NT2/D1 (cell line): ENCODE results near the gene ARID3B.

Source experiments
- SUZ12 ChIP-seq: IDR thresholded peaks from 2 replicates; pipeline ENCODE4 v1.6.1; 2011; ENCODE audit not compliant: insufficient read length, insufficient read depth; ENCODE audit errors: extremely low read depth
- YY1 ChIP-seq: IDR thresholded peaks from 2 replicates; pipeline ENCODE4 v1.6.1; 2011; ENCODE audit not compliant: insufficient read length, insufficient read depth
- ZNF274 ChIP-seq: IDR thresholded peaks from 2 replicates; pipeline ENCODE4 v1.6.1; 2011; ENCODE audit warnings: mild to moderate bottlenecking, low read depth, low read length

GRCh38 chr15:74563442-74563841, 22.4 kb downstream of the ARID3B start:
- TF ChIP-seq YY1 (no peak), SUZ12 (no peak), ZNF274 (no peak)
